ENCODE data around the gene S1PR1. TPM values are rescaled to one million over a fixed set of nuclear protein-coding genes. Genes with fewer than 3 reads are reported as not detected.

The S1PR1 gene
- total and polyA plus RNA-seq, 2 donors: 17.1 to 45.6 TPM

DNA sequence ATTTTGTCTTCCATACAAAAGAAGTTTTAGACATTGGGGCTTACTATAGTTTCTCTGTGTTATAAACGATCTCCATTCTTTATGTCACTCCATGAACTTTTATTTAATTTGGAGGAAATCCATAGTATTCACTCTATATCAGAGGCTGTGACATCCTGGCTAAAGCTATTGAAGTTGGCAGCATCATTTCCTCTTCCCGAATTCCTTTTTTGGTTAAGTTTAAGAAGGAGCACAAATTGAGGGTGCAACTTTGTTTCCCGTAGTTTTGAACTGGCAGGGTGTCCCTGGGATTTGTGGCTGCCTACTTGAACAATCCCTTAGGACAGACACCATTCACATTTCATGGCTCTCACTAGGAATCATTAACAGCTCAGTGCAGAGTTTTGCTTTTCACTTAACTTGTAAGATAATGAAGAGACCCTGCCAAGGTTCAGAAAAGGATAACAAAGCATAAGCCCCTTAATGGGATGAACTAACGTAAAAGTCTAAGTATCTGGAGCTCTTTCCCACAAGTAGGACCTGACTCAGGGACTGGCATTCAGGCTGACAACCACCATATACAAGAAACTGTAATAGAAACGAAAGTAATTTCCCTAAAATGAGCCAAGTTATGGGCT lies 13.9 kb downstream of the S1PR1 start:
- Histone ChIP-seq H3K36me3 (ENCODE audit: control insufficient read depth in 2 of 2, insufficient read depth in 2 of 2, low read length in 1 of 2) (no peaks in the 10 kb centered on the region), H3K4me1 (ENCODE audit: control insufficient read depth in 2 of 2, insufficient read depth in 2 of 2, low read length in 2 of 2) (peaks cover 0 to 3% of the 10 kb centered on the region in 2 donors), H3K27ac (ENCODE audit: low read depth in 1 of 2, low read length in 1 of 2) (no peak overlapping the region), H3K9me3 (ENCODE audit: control insufficient read depth in 2 of 2, insufficient read depth in 1 of 2, low read length in 1 of 2) (no peaks in the 10 kb centered on the region), H3K27me3 (ENCODE audit: control insufficient read depth in 2 of 2, insufficient read depth in 1 of 2, low read length in 1 of 2) (no peaks in the 10 kb centered on the region), H3K4me3 (ENCODE audit: low read length in 2 of 2) (no peak overlapping the region)
- no peak for DNase-seq (ENCODE audit: low read depth in 6 of 9, low spot score in 9 of 9)
- 85% methylated on average over 5 of the region's 5 CpGs for WGBS

- Histone ChIP-seq H3K27ac (ENCODE audit: low read depth in 1 of 2, low read length in 1 of 2) (no peak overlapping the region), H3K9me3 (ENCODE audit: control insufficient read depth in 2 of 2, insufficient read depth in 1 of 2, low read length in 1 of 2) (no peaks in the 10 kb centered on the region)
- DNase-seq (ENCODE audit: low read depth in 6 of 9, low spot score in 9 of 9): no peak
Observed at GRCh38 chr1:101251504-101251903, 14.7 kb downstream of the S1PR1 start.

DNA sequence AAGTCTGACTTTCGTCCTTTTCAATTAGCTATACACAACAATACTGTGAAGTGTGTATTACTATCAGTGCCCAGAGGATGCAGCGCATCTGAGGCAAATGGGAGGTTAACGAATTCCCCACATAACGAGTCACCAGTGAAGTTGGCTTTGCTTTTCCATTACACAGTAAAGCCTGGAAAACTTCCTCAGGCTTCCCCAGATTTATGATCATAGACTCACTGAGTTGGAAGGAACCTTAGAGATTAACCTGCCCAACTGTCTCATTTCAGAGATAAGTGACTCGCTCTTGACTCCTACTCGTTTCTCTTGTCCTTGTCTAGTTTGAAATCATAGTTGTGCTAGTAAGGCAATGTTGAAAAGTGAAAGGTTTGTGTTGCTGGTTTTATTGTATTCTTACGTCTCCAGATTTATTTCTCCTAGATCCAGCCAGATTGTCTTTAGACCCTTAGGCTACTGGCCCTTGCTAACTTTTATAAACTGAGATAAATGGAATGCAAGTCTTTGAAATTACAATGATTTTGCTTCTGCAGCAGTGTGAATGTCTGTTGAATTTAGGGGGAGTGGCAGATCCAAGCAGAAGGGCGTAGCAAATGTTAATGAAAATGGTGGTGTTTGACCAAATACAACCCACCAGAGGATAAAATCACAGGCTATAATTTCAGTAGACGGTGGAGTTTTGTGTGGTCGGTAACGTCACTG lies 17.3 kb downstream of the S1PR1 start:
- peak in 1 of 9 donors; percentile 61 for DNase-seq (ENCODE audit: low read depth in 6 of 9, low spot score in 9 of 9)
- peaks cover 0 to 5% of the 10 kb centered on the region in 2 donors for H3K4me1 ChIP-seq (ENCODE audit: control insufficient read depth in 2 of 2, insufficient read depth in 2 of 2, low read length in 2 of 2)
- no peak overlapping the region for H3K4me3 ChIP-seq (ENCODE audit: low read length in 2 of 2)
- H3K27ac ChIP-seq (ENCODE audit: low read depth in 1 of 2, low read length in 1 of 2): no peak overlapping the region
- no peaks in the 10 kb centered on the region for H3K36me3 ChIP-seq (ENCODE audit: control insufficient read depth in 2 of 2, insufficient read depth in 2 of 2, low read length in 1 of 2)
- 98% methylated on average over 11 of the region's 11 CpGs for WGBS
- H3K27me3 ChIP-seq (ENCODE audit: control insufficient read depth in 2 of 2, insufficient read depth in 1 of 2, low read length in 1 of 2): no peaks in the 10 kb centered on the region
- no peaks in the 10 kb centered on the region for H3K9me3 ChIP-seq (ENCODE audit: control insufficient read depth in 2 of 2, insufficient read depth in 1 of 2, low read length in 1 of 2)

More at GRCh38 chr1:101251504-101251903, 14.7 kb downstream of the S1PR1 start:
- H3K27me3 ChIP-seq (ENCODE audit: control insufficient read depth in 2 of 2, insufficient read depth in 1 of 2, low read length in 1 of 2): no peaks in the 10 kb centered on the region
- no peaks in the 10 kb centered on the region for H3K36me3 ChIP-seq (ENCODE audit: control insufficient read depth in 2 of 2, insufficient read depth in 2 of 2, low read length in 1 of 2)
- peaks cover 0 to 3% of the 10 kb centered on the region in 2 donors for H3K4me1 ChIP-seq (ENCODE audit: control insufficient read depth in 2 of 2, insufficient read depth in 2 of 2, low read length in 2 of 2)
- H3K4me3 ChIP-seq (ENCODE audit: low read length in 2 of 2): no peak overlapping the region

- Histone ChIP-seq H3K27ac (ENCODE audit: low read depth in 1 of 2, low read length in 1 of 2) (no peak overlapping the region), H3K4me1 (ENCODE audit: control insufficient read depth in 2 of 2, insufficient read depth in 2 of 2, low read length in 2 of 2) (peaks cover 4 to 10% of the 10 kb centered on the region in 2 donors), H3K27me3 (ENCODE audit: control insufficient read depth in 2 of 2, insufficient read depth in 1 of 2, low read length in 1 of 2) (no peaks in the 10 kb centered on the region), H3K36me3 (ENCODE audit: control insufficient read depth in 2 of 2, insufficient read depth in 2 of 2, low read length in 1 of 2) (no peaks in the 10 kb centered on the region), H3K9me3 (ENCODE audit: control insufficient read depth in 2 of 2, insufficient read depth in 1 of 2, low read length in 1 of 2) (no peaks in the 10 kb centered on the region), H3K4me3 (ENCODE audit: low read length in 2 of 2) (no peak overlapping the region)
- DNase-seq (ENCODE audit: low read depth in 6 of 9, low spot score in 9 of 9): no peak
- 43% methylated on average over 3 of the region's 3 CpGs for WGBS
Observed at GRCh38 chr1:101257500-101258325, 20.9 kb downstream of the S1PR1 start.

DNA sequence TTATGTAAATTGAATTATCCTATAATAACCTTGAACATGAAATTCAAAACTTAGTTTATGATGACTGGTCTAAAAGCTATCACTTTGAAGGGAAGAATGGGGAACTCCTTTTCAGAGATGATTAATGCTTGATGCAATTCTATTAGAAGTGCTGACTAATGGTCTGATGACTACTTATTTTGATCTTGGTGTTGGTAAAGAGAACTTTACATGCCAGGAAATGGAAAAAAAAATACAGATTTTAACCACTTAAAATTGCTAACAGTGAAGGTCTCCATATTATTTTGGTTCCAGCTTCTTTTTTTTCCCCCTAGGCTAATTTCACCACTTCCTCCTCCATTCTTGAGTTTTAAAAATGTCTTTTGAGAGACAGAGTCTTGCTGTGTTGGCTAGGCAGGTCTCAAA lies 22.9 kb downstream of the S1PR1 start:
- H3K9me3 ChIP-seq (ENCODE audit: control insufficient read depth in 2 of 2, insufficient read depth in 1 of 2, low read length in 1 of 2): no peaks in the 10 kb centered on the region
- H3K36me3 ChIP-seq (ENCODE audit: control insufficient read depth in 2 of 2, insufficient read depth in 2 of 2, low read length in 1 of 2): no peaks in the 10 kb centered on the region
- H3K27ac ChIP-seq (ENCODE audit: low read depth in 1 of 2, low read length in 1 of 2): no peak overlapping the region
- no peak overlapping the region for H3K4me3 ChIP-seq (ENCODE audit: low read length in 2 of 2)
- DNase-seq (ENCODE audit: low read depth in 6 of 9, low spot score in 9 of 9): no peak
- no peaks in the 10 kb centered on the region for H3K27me3 ChIP-seq (ENCODE audit: control insufficient read depth in 2 of 2, insufficient read depth in 1 of 2, low read length in 1 of 2)
- peaks cover 7 to 24% of the 10 kb centered on the region in 2 donors for H3K4me1 ChIP-seq (ENCODE audit: control insufficient read depth in 2 of 2, insufficient read depth in 2 of 2, low read length in 2 of 2)

- Histone ChIP-seq H3K27me3 (ENCODE audit: control insufficient read depth in 2 of 2, insufficient read depth in 1 of 2, low read length in 1 of 2) (no peaks in the 10 kb centered on the region), H3K4me3 (ENCODE audit: low read length in 2 of 2) (no peak overlapping the region), H3K9me3 (ENCODE audit: control insufficient read depth in 2 of 2, insufficient read depth in 1 of 2, low read length in 1 of 2) (no peaks in the 10 kb centered on the region), H3K36me3 (ENCODE audit: control insufficient read depth in 2 of 2, insufficient read depth in 2 of 2, low read length in 1 of 2) (no peaks in the 10 kb centered on the region), H3K27ac (ENCODE audit: low read depth in 1 of 2, low read length in 1 of 2) (no peak overlapping the region), H3K4me1 (ENCODE audit: control insufficient read depth in 2 of 2, insufficient read depth in 2 of 2, low read length in 2 of 2) (peaks cover 7 to 25% of the 10 kb centered on the region in 2 donors)
- 58% methylated on average over 1 of the region's 1 CpG for WGBS
- no peak for DNase-seq (ENCODE audit: low read depth in 6 of 9, low spot score in 9 of 9)
Observed at GRCh38 chr1:101260556-101261350, 23.9 kb downstream of the S1PR1 start.

- Histone ChIP-seq H3K27me3 (ENCODE audit: control insufficient read depth in 2 of 2, insufficient read depth in 1 of 2, low read length in 1 of 2) (no peaks in the 10 kb centered on the region), H3K4me1 (ENCODE audit: control insufficient read depth in 2 of 2, insufficient read depth in 2 of 2, low read length in 2 of 2) (peaks cover 7 to 25% of the 10 kb centered on the region in 2 donors), H3K4me3 (ENCODE audit: low read length in 2 of 2) (no peak overlapping the region), H3K27ac (ENCODE audit: low read depth in 1 of 2, low read length in 1 of 2) (no peak overlapping the region), H3K36me3 (ENCODE audit: control insufficient read depth in 2 of 2, insufficient read depth in 2 of 2, low read length in 1 of 2) (no peaks in the 10 kb centered on the region), H3K9me3 (ENCODE audit: control insufficient read depth in 2 of 2, insufficient read depth in 1 of 2, low read length in 1 of 2) (no peaks in the 10 kb centered on the region)
- DNase-seq (ENCODE audit: low read depth in 6 of 9, low spot score in 9 of 9): no peak
- WGBS: 97% methylated on average over 4 of the region's 4 CpGs
Observed at GRCh38 chr1:101261623-101262022, 24.8 kb downstream of the S1PR1 start.

GRCh38 chr1:101262060-101262459 lies 25.2 kb downstream of the S1PR1 start:
- no peaks in the 10 kb centered on the region for H3K9me3 ChIP-seq (ENCODE audit: control insufficient read depth in 2 of 2, insufficient read depth in 1 of 2, low read length in 1 of 2)
- no peaks in the 10 kb centered on the region for H3K27me3 ChIP-seq (ENCODE audit: control insufficient read depth in 2 of 2, insufficient read depth in 1 of 2, low read length in 1 of 2)
- 95% methylated on average over 4 of the region's 4 CpGs for WGBS
- no peak overlapping the region for H3K4me3 ChIP-seq (ENCODE audit: low read length in 2 of 2)
- no peak for DNase-seq (ENCODE audit: low read depth in 6 of 9, low spot score in 9 of 9)
- peak overlapping the region in 1 of 2 donors; percentile 63 for H3K27ac ChIP-seq (ENCODE audit: low read depth in 1 of 2, low read length in 1 of 2)
- H3K4me1 ChIP-seq (ENCODE audit: control insufficient read depth in 2 of 2, insufficient read depth in 2 of 2, low read length in 2 of 2): peaks cover 7 to 25% of the 10 kb centered on the region in 2 donors
- H3K36me3 ChIP-seq (ENCODE audit: control insufficient read depth in 2 of 2, insufficient read depth in 2 of 2, low read length in 1 of 2): no peaks in the 10 kb centered on the region
